HepG2 (cell line): Measurements from ENCODE around the gene OSBPL10. TPM values are rescaled to one million over a fixed set of nuclear protein-coding genes. Genes with fewer than 3 reads are reported as not detected.

Experiments used
- ATAC-seq: fragments of 200-7000 bp; cut with Tn5 transposase; 3 replicates; pipeline ENCODE4 v1.9.1; 2020; ENCODE audit warnings: mild to moderate bottlenecking, moderate library complexity
- BruUV-seq: library from RNA; stranded (reverse); fragments of 400-500 nt; replicated peaks from 2 replicates; lab custom pipeline; 2021; lab: Mats Ljungman, UMichigan
- CTCF ChIA-PET: fragments of 300-600 bp; formaldehyde crosslinking; extraction: SDS; loops from one replicate; lab custom pipeline; 2021; ENCODE audit warnings: low total read pairs, inconsistent platforms, low intra/inter-chr PET ratio; lab: Yijun Ruan, JAX
- POLR2A ChIA-PET: fragments of 350-600 bp; sonication (Branson Sonifier 250); formaldehyde crosslinking; loops from one replicate; lab custom pipeline; 2020; ENCODE audit warnings: antibody characterized with exemption, inconsistent platforms; lab: Yijun Ruan, JAX
- DNase-seq: peaks from one replicate; pipeline ENCODE4 v3.0.0-alpha.2; 2015; ENCODE audit warnings: low spot score
- FAIRE-seq: peaks from 3 replicates; lab custom pipeline; 2011; peaks lifted over from hg19 to GRCh38; lab: Jason Lieb, UNC
- H2AFZ ChIP-seq: one replicate; pipeline ENCODE4 v1.6.1; 2011; ENCODE audit warnings: low read length, inconsistent platforms
- H3K27ac ChIP-seq: fragments of 300-600 bp; 3 replicates; pipeline ENCODE4 v1.8.0; 2011; ENCODE audit warnings: mixed run types, mild to moderate bottlenecking, mixed read lengths, low read length, inconsistent platforms; ENCODE audit not compliant: insufficient read depth; ENCODE audit errors: extremely low read length
- H3K27me3 ChIP-seq, 2 experiments: fragments of 200-600 bp in 1 of 2; 2 replicates in 1 of 2; 3 replicates in 1 of 2; pipeline versions ENCODE4 v1.6.0 to v1.8.0; 2011; ENCODE audit warnings: low read length in 2 of 2, mild to moderate bottlenecking in 2 of 2, moderate library complexity in 2 of 2, inconsistent platforms in 1 of 2; ENCODE audit not compliant: insufficient read depth in 2 of 2, control insufficient read depth in 1 of 2
- H3K36me3 ChIP-seq, 2 experiments: fragments of 200-600 bp in 1 of 2; replicated peaks in 1 of 2; 2 replicates in 1 of 2; 3 replicates in 1 of 2; pipeline versions ENCODE4 v1.5.1 to v1.8.0; 2011; ENCODE audit warnings: low read length in 2 of 2, inconsistent platforms in 1 of 2; ENCODE audit not compliant: insufficient read depth in 2 of 2, control insufficient read depth in 1 of 2
- H3K4me1 ChIP-seq: 2 replicates; pipeline ENCODE4 v1.5.1; 2012; ENCODE audit warnings: low read length, inconsistent platforms; ENCODE audit not compliant: insufficient read depth
- H3K4me2 ChIP-seq: 2 replicates; pipeline ENCODE4 v1.6.0; 2011; ENCODE audit warnings: low read depth, low read length, inconsistent platforms
- H3K4me3 ChIP-seq, 3 experiments: fragments of 200-600 bp in 1 of 3; sonication (generic), shearing (Covaris generic) in 1 of 3; replicated peaks in 1 of 3; 2 replicates each; pipeline ENCODE4 v1.5.1; 2011 to 2016; ENCODE audit warnings: low read length in 3 of 3, inconsistent platforms in 2 of 3, low read depth in 2 of 3, mild to moderate bottlenecking in 2 of 3, control low read depth in 1 of 3, mixed read lengths in 1 of 3; ENCODE audit not compliant: insufficient read depth in 1 of 3
- H3K79me2 ChIP-seq: one replicate; pipeline ENCODE4 v1.6.1; 2011; ENCODE audit warnings: low read length, inconsistent platforms; ENCODE audit not compliant: insufficient read depth
- H3K9ac ChIP-seq: 2 replicates; pipeline ENCODE4 v1.6.0; 2011; ENCODE audit warnings: mild to moderate bottlenecking, low read depth, low read length, inconsistent platforms; ENCODE audit not compliant: insufficient read depth
- H3K9me3 ChIP-seq: 2 replicates; pipeline ENCODE4 v1.5.1; 2012; ENCODE audit warnings: mild to moderate bottlenecking, low read length
- H4K20me1 ChIP-seq: 2 replicates; pipeline ENCODE4 v1.6.0; 2011; ENCODE audit warnings: inconsistent platforms, mild to moderate bottlenecking, low read length, moderate library complexity; ENCODE audit not compliant: insufficient read depth
- ARNT ChIP-seq: fragments of 450-650 bp; IDR thresholded peaks from 2 replicates; pipeline ENCODE4 v1.6.1; 2017
- ATF1 ChIP-seq: IDR thresholded peaks from 2 replicates; pipeline ENCODE4 v1.6.1; 2016; ENCODE audit warnings: mild to moderate bottlenecking, control low read depth
- CBX2 ChIP-seq, 2 experiments: fragments of 200-600 bp in 1 of 2; sonication (generic); formaldehyde crosslinking in 1 of 2; IDR thresholded peaks; 2 replicates each; pipeline versions ENCODE4 v1.7.0 to v1.8.1; 2018 to 2022; ENCODE audit warnings: low read depth in 2 of 2, low read length in 1 of 2, mild to moderate bottlenecking in 1 of 2, missing genetic modification reagents in 1 of 2
- CEBPB ChIP-seq: IDR thresholded peaks from 2 replicates; pipeline ENCODE4 v1.6.1; 2011; ENCODE audit warnings: low read depth, low read length, improper control_type of control experiment, borderline replicate concordance
- CEBPG ChIP-seq: IDR thresholded peaks from 2 replicates; pipeline ENCODE4 v1.6.1; 2016
- KLF9 ChIP-seq: IDR thresholded peaks from 2 replicates; pipeline ENCODE4 v1.6.1; 2016; ENCODE audit warnings: low read depth
- MEIS2 ChIP-seq: sonication (generic); formaldehyde crosslinking; IDR thresholded peaks from 2 replicates; pipeline ENCODE4 v1.9.0; 2021; ENCODE audit warnings: mild to moderate bottlenecking, missing genetic modification reagents
- NFATC3 ChIP-seq: sonication (generic); formaldehyde crosslinking; IDR thresholded peaks from 2 replicates; pipeline ENCODE4 v1.5.1; 2020; ENCODE audit warnings: mild to moderate bottlenecking, missing genetic modification reagents
- SALL1 ChIP-seq: sonication (generic); formaldehyde crosslinking; IDR thresholded peaks from 2 replicates; pipeline ENCODE4 v1.8.0; 2022; ENCODE audit warnings: mild to moderate bottlenecking, missing genetic modification reagents
- SIX1 ChIP-seq: sonication (generic); formaldehyde crosslinking; IDR thresholded peaks from 2 replicates; pipeline ENCODE4 v1.4.0; 2020; ENCODE audit warnings: missing genetic modification reagents, borderline replicate concordance
- TEAD2 ChIP-seq: sonication (generic); formaldehyde crosslinking; IDR thresholded peaks from 2 replicates; pipeline ENCODE4 v1.9.0; 2021; ENCODE audit warnings: missing genetic modification reagents
- TGIF2 ChIP-seq: IDR thresholded peaks from 2 replicates; pipeline ENCODE4 v1.6.1; 2016; ENCODE audit warnings: control low read depth, missing compliant biosample characterization
- TMF1 ChIP-seq: sonication (generic); formaldehyde crosslinking; IDR thresholded peaks from 2 replicates; pipeline ENCODE4 v1.8.1; 2022; ENCODE audit warnings: low read depth, missing genetic modification reagents
- ZNF136 ChIP-seq: sonication (generic); formaldehyde crosslinking; IDR thresholded peaks from 2 replicates; pipeline ENCODE4 v1.8.1; 2022; ENCODE audit warnings: low read depth, mild to moderate bottlenecking, moderate library complexity, missing genetic modification reagents
- ZNF225 ChIP-seq: sonication (generic); formaldehyde crosslinking; IDR thresholded peaks from 2 replicates; pipeline ENCODE4 v1.4.0; 2020; ENCODE audit warnings: mild to moderate bottlenecking, missing genetic modification reagents
- ZNF383 ChIP-seq: sonication (generic); formaldehyde crosslinking; IDR thresholded peaks from 2 replicates; pipeline ENCODE4 v1.4.0; 2020; ENCODE audit warnings: missing genetic modification reagents, mild to moderate bottlenecking, borderline replicate concordance
- ZNF773 ChIP-seq: sonication (generic); formaldehyde crosslinking; IDR thresholded peaks from 2 replicates; pipeline ENCODE4 v1.4.0; 2020; ENCODE audit warnings: missing genetic modification reagents, borderline replicate concordance
- ZSCAN12 ChIP-seq: sonication (generic); formaldehyde crosslinking; IDR thresholded peaks from 2 replicates; pipeline ENCODE4 v1.9.0; 2021; ENCODE audit warnings: mild to moderate bottlenecking, missing genetic modification reagents
- WGBS: methylation state at CpG from one replicate; pipeline ENCODE4 v1.1.6; 2017; ENCODE audit warnings: low lambda C conversion rate; 5-methylcytosine and 5-hydroxymethylcytosine counted together
- in situ Hi-C: cut with HindIII; loops from 2 replicates; pipeline ENCODE4 v1.10.0; 2017; ENCODE audit warnings: low pct_unique_long_range_greater_than_20kb; ENCODE audit not compliant: extremely low pct_ligation_motif_present
- intact Hi-C: fragments of 100-400 bp; cut with micrococcal nuclease; formaldehyde crosslinking; loops from one replicate; pipeline ENCODE4 v1.10.0; 2022; ENCODE audit not compliant: unreplicated experiment
- polyA plus RNA-seq, 8 experiments: library from polyadenylated mRNA; depleted of rRNA in 3 of 8; stranded (reverse) in 7 of 8; unstranded in 1 of 8; fragments of >200 nt; fragmentation: Illumina TruSeq in 4 of 8; extraction: Trizol in 4 of 8; gene quantifications; 2 replicates each; pipeline versions ENCODE4 v1.2.1 to v1.2.3, GENCODE V29; 2011 to 2016; ENCODE audit warnings: low read depth in 4 of 8, missing spikeins in 1 of 8, mixed read lengths in 1 of 8; ENCODE audit not compliant: insufficient read depth in 1 of 8
- total RNA-seq, 5 experiments: library from RNA; depleted of rRNA; stranded (reverse); fragments of >200 nt; fragmentation: Illumina TruSeq; extraction: Trizol; gene quantifications; 2 replicates each; pipeline ENCODE4 v1.2.3, GENCODE V29; 2016; ENCODE audit warnings: low read depth in 1 of 5
- TF ChIP-seq, protein P1 (sequence below): sonication (generic); formaldehyde crosslinking; IDR thresholded peaks from 2 replicates; pipeline ENCODE4 v1.5.0; 2020; ENCODE audit warnings: mild to moderate bottlenecking, missing genetic modification reagents, moderate library complexity
- TF ChIP-seq, protein P2 (sequence below): sonication (generic); formaldehyde crosslinking; IDR thresholded peaks from 2 replicates; pipeline ENCODE4 v1.8.0; 2022; ENCODE audit warnings: missing genetic modification reagents, mild to moderate bottlenecking, inconsistent platforms, borderline replicate concordance
- TF ChIP-seq, protein P3 (sequence below): sonication (generic); formaldehyde crosslinking; IDR thresholded peaks from 2 replicates; pipeline ENCODE4 v1.5.0; 2020; ENCODE audit warnings: mild to moderate bottlenecking, missing genetic modification reagents, borderline replicate concordance

The OSBPL10 gene
- total and polyA plus RNA-seq, 2 of the 13 experiments (the other 11 are each of a cell fraction or from before 2014, with no cell fraction given) = 10.3 to 28.6 TPM

DNA sequence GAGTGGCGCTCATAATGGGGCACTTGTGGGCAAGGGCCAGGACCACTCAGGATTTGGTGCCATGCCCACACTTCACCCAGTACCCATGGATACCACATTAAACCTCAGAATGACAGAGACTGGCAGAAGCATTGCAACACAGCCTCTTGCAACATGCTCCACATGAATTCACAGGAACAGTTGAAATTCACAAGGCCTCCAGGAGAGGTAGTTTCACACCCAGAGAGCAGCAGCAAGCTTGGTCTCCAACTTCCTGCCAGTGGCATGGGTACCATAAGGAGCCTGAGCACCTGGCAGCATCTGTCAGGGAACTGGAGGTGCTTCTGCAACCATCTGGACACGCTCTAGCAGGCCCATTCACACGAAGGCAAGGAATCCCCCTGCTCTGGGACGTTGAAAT is 101.0 kb downstream of the OSBPL10 start:
- WGBS = 94% methylated on average over 4 of the region's 4 CpGs
- Histone ChIP-seq H3K4me1 (no peaks in the 10 kb centered on the region), H2AFZ (no peak overlapping the region), H3K79me2 (peaks cover 22% of the 10 kb centered on the region), H3K27me3 (no peaks in the 10 kb centered on the region), H4K20me1 (peaks cover 5% of the 10 kb centered on the region; the same call in 1 of the 2 replicates), H3K36me3 (peaks cover 6 to 11% of the 10 kb centered on the region in 2 experiments; a peak in 3 of 5 replicates), H3K4me2 (no peak overlapping the region), H3K9ac (no peak overlapping the region), H3K9me3 (no peaks in the 10 kb centered on the region)
- DNase-seq = peak; percentile 11
- CTCF ChIA-PET = no interaction called here
- no TSS peak for BruUV-seq
- intact Hi-C loops = no loop called here
- ATAC-seq = peak; percentile 56
- TF ChIP-seq ZNF773 (CRISPR knock-in tag) = no peak
- TF ChIP-seq ZNF136 (CRISPR knock-in tag) = no peak
- no peak for TF ChIP-seq TMF1
- no peak for TF ChIP-seq KLF9
- TF ChIP-seq ZNF383 = no peak
- TF ChIP-seq TEAD2 (CRISPR knock-in tag) = no peak
- TF ChIP-seq SIX1 (CRISPR knock-in tag) = no peak
- TF ChIP-seq, protein P1, sequence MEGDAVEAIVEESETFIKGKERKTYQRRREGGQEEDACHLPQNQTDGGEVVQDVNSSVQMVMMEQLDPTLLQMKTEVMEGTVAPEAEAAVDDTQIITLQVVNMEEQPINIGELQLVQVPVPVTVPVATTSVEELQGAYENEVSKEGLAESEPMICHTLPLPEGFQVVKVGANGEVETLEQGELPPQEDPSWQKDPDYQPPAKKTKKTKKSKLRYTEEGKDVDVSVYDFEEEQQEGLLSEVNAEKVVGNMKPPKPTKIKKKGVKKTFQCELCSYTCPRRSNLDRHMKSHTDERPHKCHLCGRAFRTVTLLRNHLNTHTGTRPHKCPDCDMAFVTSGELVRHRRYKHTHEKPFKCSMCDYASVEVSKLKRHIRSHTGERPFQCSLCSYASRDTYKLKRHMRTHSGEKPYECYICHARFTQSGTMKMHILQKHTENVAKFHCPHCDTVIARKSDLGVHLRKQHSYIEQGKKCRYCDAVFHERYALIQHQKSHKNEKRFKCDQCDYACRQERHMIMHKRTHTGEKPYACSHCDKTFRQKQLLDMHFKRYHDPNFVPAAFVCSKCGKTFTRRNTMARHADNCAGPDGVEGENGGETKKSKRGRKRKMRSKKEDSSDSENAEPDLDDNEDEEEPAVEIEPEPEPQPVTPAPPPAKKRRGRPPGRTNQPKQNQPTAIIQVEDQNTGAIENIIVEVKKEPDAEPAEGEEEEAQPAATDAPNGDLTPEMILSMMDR (CRISPR knock-in tag) = 0 out of 2 replicates have a peak, but pooled peaks have one; percentile 13
- TF ChIP-seq SALL1 = no peak
- peak; percentile 63 for TF ChIP-seq CEBPG (CRISPR knock-in tag)
- no peak for TF ChIP-seq TGIF2 (CRISPR knock-in tag)
- no peak for TF ChIP-seq MEIS2 (CRISPR knock-in tag)
- TF ChIP-seq, protein P2, sequence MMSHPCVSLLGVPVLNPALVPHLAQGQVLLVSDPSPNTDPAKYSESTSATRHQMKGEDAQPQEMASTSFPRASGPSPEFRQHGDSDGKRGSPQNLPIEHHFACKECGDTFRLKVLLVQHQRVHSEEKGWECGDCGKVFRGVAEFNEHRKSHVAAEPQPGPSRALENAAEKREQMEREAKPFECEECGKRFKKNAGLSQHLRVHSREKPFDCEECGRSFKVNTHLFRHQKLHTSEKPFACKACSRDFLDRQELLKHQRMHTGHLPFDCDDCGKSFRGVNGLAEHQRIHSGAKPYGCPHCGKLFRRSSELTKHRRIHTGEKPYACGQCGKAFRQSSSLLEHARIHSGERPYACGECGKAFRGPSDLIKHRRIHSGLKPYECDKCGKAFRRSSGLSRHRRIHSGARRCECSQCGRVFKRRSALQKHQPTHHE (CRISPR knock-in tag) = no peak
- TF ChIP-seq CEBPB = peak; percentile 91
- TF ChIP-seq ARNT = no peak
- no peak for TF ChIP-seq ATF1 (CRISPR knock-in tag)
- no peak for TF ChIP-seq NFATC3 (CRISPR knock-in tag)
- TF ChIP-seq, protein P3, sequence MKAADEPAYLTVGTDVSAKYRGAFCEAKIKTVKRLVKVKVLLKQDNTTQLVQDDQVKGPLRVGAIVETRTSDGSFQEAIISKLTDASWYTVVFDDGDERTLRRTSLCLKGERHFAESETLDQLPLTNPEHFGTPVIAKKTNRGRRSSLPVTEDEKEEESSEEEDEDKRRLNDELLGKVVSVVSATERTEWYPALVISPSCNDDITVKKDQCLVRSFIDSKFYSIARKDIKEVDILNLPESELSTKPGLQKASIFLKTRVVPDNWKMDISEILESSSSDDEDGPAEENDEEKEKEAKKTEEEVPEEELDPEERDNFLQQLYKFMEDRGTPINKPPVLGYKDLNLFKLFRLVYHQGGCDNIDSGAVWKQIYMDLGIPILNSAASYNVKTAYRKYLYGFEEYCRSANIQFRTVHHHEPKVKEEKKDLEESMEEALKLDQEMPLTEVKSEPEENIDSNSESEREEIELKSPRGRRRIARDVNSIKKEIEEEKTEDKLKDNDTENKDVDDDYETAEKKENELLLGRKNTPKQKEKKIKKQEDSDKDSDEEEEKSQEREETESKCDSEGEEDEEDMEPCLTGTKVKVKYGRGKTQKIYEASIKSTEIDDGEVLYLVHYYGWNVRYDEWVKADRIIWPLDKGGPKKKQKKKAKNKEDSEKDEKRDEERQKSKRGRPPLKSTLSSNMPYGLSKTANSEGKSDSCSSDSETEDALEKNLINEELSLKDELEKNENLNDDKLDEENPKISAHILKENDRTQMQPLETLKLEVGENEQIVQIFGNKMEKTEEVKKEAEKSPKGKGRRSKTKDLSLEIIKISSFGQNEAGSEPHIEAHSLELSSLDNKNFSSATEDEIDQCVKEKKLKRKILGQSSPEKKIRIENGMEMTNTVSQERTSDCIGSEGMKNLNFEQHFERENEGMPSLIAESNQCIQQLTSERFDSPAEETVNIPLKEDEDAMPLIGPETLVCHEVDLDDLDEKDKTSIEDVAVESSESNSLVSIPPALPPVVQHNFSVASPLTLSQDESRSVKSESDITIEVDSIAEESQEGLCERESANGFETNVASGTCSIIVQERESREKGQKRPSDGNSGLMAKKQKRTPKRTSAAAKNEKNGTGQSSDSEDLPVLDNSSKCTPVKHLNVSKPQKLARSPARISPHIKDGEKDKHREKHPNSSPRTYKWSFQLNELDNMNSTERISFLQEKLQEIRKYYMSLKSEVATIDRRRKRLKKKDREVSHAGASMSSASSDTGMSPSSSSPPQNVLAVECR (CRISPR knock-in tag) = no peak
- TF ChIP-seq ZNF225 (CRISPR knock-in tag) = no peak
- TF ChIP-seq ZSCAN12 (CRISPR knock-in tag) = no peak
- no peak for TF ChIP-seq CBX2 (IDR thresholded peaks at IDR 0.05; ENCODE audit: low read depth, low read length)
- TF ChIP-seq CBX2 (CRISPR knock-in tag; IDR thresholded peaks at IDR 0.05; ENCODE audit: low read depth) = no peak
- TF ChIP-seq, all 625 proteins: peak for 3
- FAIRE-seq = no peak
- POLR2A ChIA-PET = no interaction called here
- Histone ChIP-seq H3K4me3 (no peak overlapping the region), H3K27ac (no peak overlapping the region)
- in situ Hi-C loops = no loop called here
